ENCODE results near the gene FAM227B. TPM values are rescaled to one million over a fixed set of nuclear protein-coding genes. Genes with fewer than 3 reads are reported as not detected.
"Not testable (repeated sequence)": the region's sequence is repeated elsewhere in the genome, so short reads cannot be mapped to it uniquely, and the experiment has no call there.

FAM227B gene
- total RNA-seq, 1 donor, result 4.5 TPM

GRCh38 chr15:49418811-49419210, 201.8 kb downstream of the FAM227B start:
- Histone ChIP-seq H3K4me1 (ENCODE audit: insufficient read depth, low read length) (no peaks in the 10 kb centered on the region), H3K9me3 (ENCODE audit: low read depth, low read length) (no peaks in the 10 kb centered on the region), H3K27me3 (ENCODE audit: insufficient read depth, low read length) (no peaks in the 10 kb centered on the region), H3K4me3 (ENCODE audit: low read length) (no peak overlapping the region)

- H3K27me3 ChIP-seq (ENCODE audit: insufficient read depth, low read length), result no peaks in the 10 kb centered on the region
- H3K9me3 ChIP-seq (ENCODE audit: low read depth, low read length), result no peaks in the 10 kb centered on the region
- no peaks in the 10 kb centered on the region for H3K4me1 ChIP-seq (ENCODE audit: insufficient read depth, low read length)
- H3K4me3 ChIP-seq (ENCODE audit: low read length), result no peak overlapping the region
Measured at GRCh38 chr15:49415638-49416037, 205.0 kb downstream of the FAM227B start.

GRCh38 chr15:49415149-49415548, 205.5 kb downstream of the FAM227B start:
- Histone ChIP-seq H3K9me3 (ENCODE audit: low read depth, low read length) (no peaks in the 10 kb centered on the region), H3K4me1 (ENCODE audit: insufficient read depth, low read length) (no peaks in the 10 kb centered on the region), H3K27me3 (ENCODE audit: insufficient read depth, low read length) (no peaks in the 10 kb centered on the region), H3K4me3 (ENCODE audit: low read length) (no peak overlapping the region)

- Histone ChIP-seq H3K4me1 (ENCODE audit: insufficient read depth, low read length) (no peaks in the 10 kb centered on the region), H3K4me3 (ENCODE audit: low read length) (no peak overlapping the region), H3K9me3 (ENCODE audit: low read depth, low read length) (no peaks in the 10 kb centered on the region), H3K27me3 (ENCODE audit: insufficient read depth, low read length) (no peaks in the 10 kb centered on the region)
Measured at GRCh38 chr15:49412797-49413196, 207.8 kb downstream of the FAM227B start.

GRCh38 chr15:49410641-49411040, 210.0 kb downstream of the FAM227B start:
- Histone ChIP-seq H3K4me3 (ENCODE audit: low read length) (no peak overlapping the region), H3K9me3 (ENCODE audit: low read depth, low read length) (no peaks in the 10 kb centered on the region), H3K27me3 (ENCODE audit: insufficient read depth, low read length) (no peaks in the 10 kb centered on the region), H3K4me1 (ENCODE audit: insufficient read depth, low read length) (no peaks in the 10 kb centered on the region)

- Histone ChIP-seq H3K27me3 (ENCODE audit: insufficient read depth, low read length) (no peaks in the 10 kb centered on the region), H3K9me3 (ENCODE audit: low read depth, low read length) (no peaks in the 10 kb centered on the region), H3K4me3 (ENCODE audit: low read length) (no peak overlapping the region), H3K4me1 (ENCODE audit: insufficient read depth, low read length) (no peaks in the 10 kb centered on the region)
Measured at GRCh38 chr15:49406352-49407118, 214.1 kb downstream of the FAM227B start.

- H3K27me3 ChIP-seq (ENCODE audit: insufficient read depth, low read length); H3K4me1 ChIP-seq (ENCODE audit: insufficient read depth, low read length); H3K9me3 ChIP-seq (ENCODE audit: low read depth, low read length); H3K4me3 ChIP-seq (ENCODE audit: low read length): not testable (repeated sequence)
Measured at GRCh38 chr15:49402515-49403296, 217.9 kb downstream of the FAM227B start.

GRCh38 chr15:49387471-49387870, 233.1 kb downstream of the FAM227B start:
- no peaks in the 10 kb centered on the region for H3K4me1 ChIP-seq (ENCODE audit: insufficient read depth, low read length)
- H3K9me3 ChIP-seq (ENCODE audit: low read depth, low read length), result no peaks in the 10 kb centered on the region
- no peak overlapping the region for H3K4me3 ChIP-seq (ENCODE audit: low read length)
- no peaks in the 10 kb centered on the region for H3K27me3 ChIP-seq (ENCODE audit: insufficient read depth, low read length)

GRCh38 chr15:49383266-49383665, 237.4 kb downstream of the FAM227B start:
- no peaks in the 10 kb centered on the region for H3K4me1 ChIP-seq (ENCODE audit: insufficient read depth, low read length)
- no peaks in the 10 kb centered on the region for H3K9me3 ChIP-seq (ENCODE audit: low read depth, low read length)
- H3K4me3 ChIP-seq (ENCODE audit: low read length), result no peak overlapping the region
- no peaks in the 10 kb centered on the region for H3K27me3 ChIP-seq (ENCODE audit: insufficient read depth, low read length)

- no peaks in the 10 kb centered on the region for H3K9me3 ChIP-seq (ENCODE audit: low read depth, low read length)
- H3K4me1 ChIP-seq (ENCODE audit: insufficient read depth, low read length), result no peaks in the 10 kb centered on the region
- no peaks in the 10 kb centered on the region for H3K27me3 ChIP-seq (ENCODE audit: insufficient read depth, low read length)
- no peak overlapping the region for H3K4me3 ChIP-seq (ENCODE audit: low read length)
Measured at GRCh38 chr15:49382394-49382793, 238.2 kb downstream of the FAM227B start.

GRCh38 chr15:49380912-49381311, 239.7 kb downstream of the FAM227B start:
- H3K9me3 ChIP-seq (ENCODE audit: low read depth, low read length), result no peaks in the 10 kb centered on the region
- no peaks in the 10 kb centered on the region for H3K27me3 ChIP-seq (ENCODE audit: insufficient read depth, low read length)
- H3K4me1 ChIP-seq (ENCODE audit: insufficient read depth, low read length), result no peaks in the 10 kb centered on the region
- no peak overlapping the region for H3K4me3 ChIP-seq (ENCODE audit: low read length)

GRCh38 chr15:49379996-49380395, 240.6 kb downstream of the FAM227B start:
- Histone ChIP-seq H3K27me3 (ENCODE audit: insufficient read depth, low read length) (no peaks in the 10 kb centered on the region), H3K4me3 (ENCODE audit: low read length) (no peak overlapping the region), H3K4me1 (ENCODE audit: insufficient read depth, low read length) (no peaks in the 10 kb centered on the region), H3K9me3 (ENCODE audit: low read depth, low read length) (no peaks in the 10 kb centered on the region)

- H3K27me3 ChIP-seq (ENCODE audit: insufficient read depth, low read length), result no peaks in the 10 kb centered on the region
- H3K9me3 ChIP-seq (ENCODE audit: low read depth, low read length), result no peaks in the 10 kb centered on the region
- no peak overlapping the region for H3K4me3 ChIP-seq (ENCODE audit: low read length)
- no peaks in the 10 kb centered on the region for H3K4me1 ChIP-seq (ENCODE audit: insufficient read depth, low read length)
Measured at GRCh38 chr15:49372366-49372765, 248.3 kb downstream of the FAM227B start.

- Histone ChIP-seq H3K27me3 (ENCODE audit: insufficient read depth, low read length) (no peaks in the 10 kb centered on the region), H3K4me3 (ENCODE audit: low read length) (no peak overlapping the region), H3K9me3 (ENCODE audit: low read depth, low read length) (no peaks in the 10 kb centered on the region), H3K4me1 (ENCODE audit: insufficient read depth, low read length) (no peaks in the 10 kb centered on the region)
Measured at GRCh38 chr15:49370782-49371181, 249.8 kb downstream of the FAM227B start.

- no peaks in the 10 kb centered on the region for H3K27me3 ChIP-seq (ENCODE audit: insufficient read depth, low read length)
- no peaks in the 10 kb centered on the region for H3K9me3 ChIP-seq (ENCODE audit: low read depth, low read length)
- no peaks in the 10 kb centered on the region for H3K4me1 ChIP-seq (ENCODE audit: insufficient read depth, low read length)
- H3K4me3 ChIP-seq (ENCODE audit: low read length), result no peak overlapping the region
Measured at GRCh38 chr15:49366496-49366895, 254.1 kb downstream of the FAM227B start.

GRCh38 chr15:49361370-49361769, 259.2 kb downstream of the FAM227B start:
- Histone ChIP-seq H3K9me3 (ENCODE audit: low read depth, low read length) (no peaks in the 10 kb centered on the region), H3K4me1 (ENCODE audit: insufficient read depth, low read length) (no peaks in the 10 kb centered on the region), H3K27me3 (ENCODE audit: insufficient read depth, low read length) (no peaks in the 10 kb centered on the region), H3K4me3 (ENCODE audit: low read length) (no peak overlapping the region)
